ENCODE measurements around the gene FPR2. TPM values are rescaled to one million over a fixed set of nuclear protein-coding genes. Genes with fewer than 3 reads are reported as not detected.
"Not testable (repeated sequence)": the region's sequence is repeated elsewhere in the genome, so short reads cannot be mapped to it uniquely, and the experiment has no call there.

FPR2 gene
- total RNA-seq, 1 experiment from 2014 or later, result not detected

DNA sequence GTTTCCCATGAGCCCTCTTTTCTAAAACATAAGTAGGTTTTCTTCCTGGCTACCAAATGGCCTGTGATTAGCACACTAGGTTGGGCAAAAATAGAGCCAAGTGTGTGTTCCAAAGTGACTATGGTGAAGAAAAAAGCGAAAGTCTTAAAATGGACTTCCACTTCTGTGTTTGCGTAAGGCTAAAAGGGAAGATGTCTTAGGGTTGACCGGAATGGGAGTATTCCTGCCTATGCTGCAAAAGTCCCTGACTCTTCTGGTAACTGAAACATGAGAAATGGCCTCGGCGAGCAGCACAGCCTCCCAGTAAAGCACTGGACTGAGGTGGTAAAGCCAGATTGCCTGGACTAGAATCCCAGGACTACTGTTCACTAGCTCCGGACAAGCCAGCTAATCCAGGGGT, 6.9 kb upstream of the FPR2 start:
- no peaks in the 10 kb centered on the region for H3K36me3 ChIP-seq (replicated peaks; ENCODE audit: control insufficient read depth, insufficient read depth, low read length)
- H3K4me3 ChIP-seq (ENCODE audit: insufficient read depth, low read depth, low read length), result no peak overlapping the region
- no peaks in the 10 kb centered on the region for H3K27me3 ChIP-seq (ENCODE audit: control insufficient read depth, insufficient read depth, low read length)
- no peak for DNase-seq

- no peak for DNase-seq
- Histone ChIP-seq H3K27me3 (ENCODE audit: control insufficient read depth, insufficient read depth, low read length) (no peaks in the 10 kb centered on the region), H3K36me3 (replicated peaks; ENCODE audit: control insufficient read depth, insufficient read depth, low read length) (no peaks in the 10 kb centered on the region), H3K4me3 (ENCODE audit: insufficient read depth, low read depth, low read length) (no peak overlapping the region)
Measured at GRCh38 chr19:51754770-51755169, 6.2 kb upstream of the FPR2 start.

GRCh38 chr19:51755571-51755970, 5.4 kb upstream of the FPR2 start:
- H3K4me3 ChIP-seq (ENCODE audit: insufficient read depth, low read depth, low read length), result no peak overlapping the region
- no peaks in the 10 kb centered on the region for H3K27me3 ChIP-seq (ENCODE audit: control insufficient read depth, insufficient read depth, low read length)
- no peaks in the 10 kb centered on the region for H3K36me3 ChIP-seq (replicated peaks; ENCODE audit: control insufficient read depth, insufficient read depth, low read length)
- DNase-seq, result no peak

GRCh38 chr19:51761696-51762095, 716 bp downstream of the FPR2 start:
- Histone ChIP-seq H3K36me3 (replicated peaks; ENCODE audit: control insufficient read depth, insufficient read depth, low read length) (no peaks in the 10 kb centered on the region), H3K27me3 (ENCODE audit: control insufficient read depth, insufficient read depth, low read length) (no peaks in the 10 kb centered on the region), H3K4me3 (ENCODE audit: insufficient read depth, low read depth, low read length) (no peak overlapping the region)
- DNase-seq, result no peak

DNA sequence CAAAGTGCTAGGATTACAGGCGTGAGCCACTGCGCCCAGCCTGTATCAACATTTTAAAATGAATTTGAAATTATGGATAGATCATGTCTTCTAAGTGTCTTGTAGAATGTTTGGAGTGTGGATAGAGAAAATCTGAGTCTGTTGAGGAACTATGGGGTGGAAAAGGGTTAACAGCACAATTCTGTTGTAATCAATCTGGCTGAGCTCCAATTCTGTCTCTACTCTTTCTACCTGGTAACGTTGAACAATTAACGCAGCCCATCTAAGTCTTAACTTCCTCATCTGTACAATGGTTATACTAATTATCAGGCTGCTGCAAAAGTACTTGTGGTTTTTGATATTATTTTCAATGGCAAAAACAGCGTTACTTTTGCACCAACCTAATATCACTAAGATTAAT, 4.1 kb downstream of the FPR2 start:
- no peaks in the 10 kb centered on the region for H3K36me3 ChIP-seq (replicated peaks; ENCODE audit: control insufficient read depth, insufficient read depth, low read length)
- H3K27me3 ChIP-seq (ENCODE audit: control insufficient read depth, insufficient read depth, low read length), result no peaks in the 10 kb centered on the region
- H3K4me3 ChIP-seq (ENCODE audit: insufficient read depth, low read depth, low read length), result no peak overlapping the region
- no peak for DNase-seq

- H3K27me3 ChIP-seq (ENCODE audit: control insufficient read depth, insufficient read depth, low read length), result no peaks in the 10 kb centered on the region
- no peak overlapping the region for H3K4me3 ChIP-seq (ENCODE audit: insufficient read depth, low read depth, low read length)
- H3K36me3 ChIP-seq (replicated peaks; ENCODE audit: control insufficient read depth, insufficient read depth, low read length), result no peaks in the 10 kb centered on the region
Measured at GRCh38 chr19:51766461-51766860, 5.5 kb downstream of the FPR2 start.

DNA sequence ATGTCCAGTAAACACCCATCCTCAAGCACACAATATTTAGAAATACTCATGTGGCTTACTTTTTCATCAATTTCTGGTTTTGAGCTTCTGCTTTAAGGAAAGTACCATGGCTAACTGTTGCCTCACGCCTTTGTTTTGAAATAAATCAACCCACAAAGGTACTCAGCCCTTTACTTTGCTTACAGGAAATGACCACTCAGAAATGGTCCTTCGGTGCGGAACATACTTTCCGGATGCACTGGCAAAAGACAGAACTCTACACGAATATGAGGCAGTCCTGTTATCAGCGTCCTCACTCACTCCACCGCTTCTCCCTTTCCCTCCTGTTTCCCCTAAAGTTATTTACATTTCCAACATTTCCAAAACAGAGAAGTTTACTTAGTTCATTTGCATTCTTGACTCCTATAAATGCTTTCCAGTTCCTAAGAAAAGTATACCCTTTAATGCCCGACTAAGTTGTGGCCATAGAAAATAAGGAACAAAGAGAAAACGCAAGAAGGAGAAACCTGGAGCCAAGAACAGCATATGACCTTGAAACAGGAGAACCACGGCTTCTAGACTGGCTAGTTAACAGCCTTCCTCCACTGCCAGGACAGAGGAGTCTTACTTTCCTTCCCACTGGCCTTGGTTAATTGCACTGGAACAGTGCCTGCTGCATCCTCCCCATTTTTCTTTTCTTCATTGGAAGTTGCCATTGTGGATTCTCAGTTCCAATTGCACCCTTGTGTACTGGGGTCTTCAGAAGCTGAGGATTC, 10.6 kb downstream of the FPR2 start:
- H3K27me3 ChIP-seq (ENCODE audit: control insufficient read depth, insufficient read depth, low read length), result no peaks in the 10 kb centered on the region
- no peaks in the 10 kb centered on the region for H3K36me3 ChIP-seq (replicated peaks; ENCODE audit: control insufficient read depth, insufficient read depth, low read length)
- no peak overlapping the region for H3K4me3 ChIP-seq (ENCODE audit: insufficient read depth, low read depth, low read length)
- DNase-seq, result no peak

More at GRCh38 chr19:51766461-51766860, 5.5 kb downstream of the FPR2 start:
- DNase-seq, result no peak

GRCh38 chr19:51772977-51773376, 12.0 kb downstream of the FPR2 start:
- DNase-seq, result no peak
- Histone ChIP-seq H3K4me3 (ENCODE audit: insufficient read depth, low read depth, low read length) (no peak overlapping the region), H3K36me3 (replicated peaks; ENCODE audit: control insufficient read depth, insufficient read depth, low read length) (no peaks in the 10 kb centered on the region), H3K27me3 (ENCODE audit: control insufficient read depth, insufficient read depth, low read length) (no peaks in the 10 kb centered on the region)

DNA sequence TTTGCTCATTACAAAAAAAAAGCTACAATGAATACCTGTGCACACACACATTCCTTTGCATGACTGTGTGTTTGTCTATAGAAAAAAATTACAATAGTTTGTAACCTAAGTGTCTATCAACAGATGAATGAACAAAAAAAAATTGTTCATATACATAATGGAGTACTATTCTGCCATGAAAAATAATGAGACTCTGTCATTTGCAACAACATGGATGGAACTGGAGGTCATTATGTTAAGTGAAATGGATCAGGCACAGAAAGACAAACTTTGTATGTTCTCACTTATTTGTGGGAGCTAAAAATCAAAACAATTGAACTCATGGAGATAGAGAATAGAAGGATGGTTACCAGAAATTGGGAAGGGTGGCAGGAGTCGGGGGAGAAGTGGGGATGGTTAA, 15.6 kb downstream of the FPR2 start:
- H3K36me3 ChIP-seq (replicated peaks; ENCODE audit: control insufficient read depth, insufficient read depth, low read length); H3K4me3 ChIP-seq (ENCODE audit: insufficient read depth, low read depth, low read length); DNase-seq; H3K27me3 ChIP-seq (ENCODE audit: control insufficient read depth, insufficient read depth, low read length): not testable (repeated sequence)

DNA sequence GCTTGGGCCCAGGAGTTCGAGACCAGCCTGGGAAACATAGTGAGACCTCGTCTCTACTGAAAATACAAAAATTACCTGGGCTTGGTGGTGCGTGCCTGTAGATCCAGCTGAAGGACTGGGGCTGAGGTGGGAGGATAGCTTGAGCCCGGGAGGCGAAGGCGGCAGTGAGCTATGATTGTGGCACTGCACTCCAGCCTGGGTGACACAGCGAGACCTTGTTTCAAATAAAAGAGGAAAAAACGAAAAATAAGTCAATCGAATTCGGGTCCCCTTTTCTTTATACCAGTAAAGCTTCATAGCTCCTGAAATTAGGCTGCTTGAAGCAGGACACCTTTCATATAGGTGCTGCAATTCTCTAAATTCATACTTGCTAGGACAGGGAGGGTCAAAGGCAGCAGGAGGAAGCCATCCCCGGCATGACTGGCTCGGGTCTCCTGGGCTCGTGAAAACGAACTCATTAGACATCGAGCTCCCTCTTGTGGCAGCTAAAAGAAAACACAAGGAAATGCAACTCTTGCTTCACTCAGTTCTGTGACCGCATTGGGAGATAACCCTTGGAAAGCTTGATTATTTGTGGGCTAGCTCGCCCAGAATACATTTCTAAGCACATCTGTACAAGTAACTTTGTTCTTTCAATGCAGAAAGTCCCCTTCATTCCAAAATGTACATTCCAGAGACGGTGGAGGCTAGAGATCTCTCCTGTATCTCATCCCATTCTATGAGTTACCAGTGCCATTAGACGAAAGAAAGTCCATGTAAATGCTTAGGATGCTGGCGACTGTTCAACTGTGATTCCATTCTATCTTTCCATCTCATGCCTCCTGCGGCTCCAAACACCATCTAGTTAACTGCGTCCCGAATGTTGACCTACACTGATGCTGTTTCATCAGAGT, 16.8 kb downstream of the FPR2 start:
- peak; percentile 75 for DNase-seq
- H3K4me3 ChIP-seq (ENCODE audit: insufficient read depth, low read depth, low read length), result no peak overlapping the region
- H3K27me3 ChIP-seq (ENCODE audit: control insufficient read depth, insufficient read depth, low read length), result no peaks in the 10 kb centered on the region
- no peaks in the 10 kb centered on the region for H3K36me3 ChIP-seq (replicated peaks; ENCODE audit: control insufficient read depth, insufficient read depth, low read length)

GRCh38 chr19:51779181-51779580, 18.2 kb downstream of the FPR2 start:
- H3K4me3 ChIP-seq (ENCODE audit: insufficient read depth, low read depth, low read length), result no peak overlapping the region
- H3K36me3 ChIP-seq (replicated peaks; ENCODE audit: control insufficient read depth, insufficient read depth, low read length), result no peaks in the 10 kb centered on the region
- DNase-seq, result no peak
- no peaks in the 10 kb centered on the region for H3K27me3 ChIP-seq (ENCODE audit: control insufficient read depth, insufficient read depth, low read length)

DNA sequence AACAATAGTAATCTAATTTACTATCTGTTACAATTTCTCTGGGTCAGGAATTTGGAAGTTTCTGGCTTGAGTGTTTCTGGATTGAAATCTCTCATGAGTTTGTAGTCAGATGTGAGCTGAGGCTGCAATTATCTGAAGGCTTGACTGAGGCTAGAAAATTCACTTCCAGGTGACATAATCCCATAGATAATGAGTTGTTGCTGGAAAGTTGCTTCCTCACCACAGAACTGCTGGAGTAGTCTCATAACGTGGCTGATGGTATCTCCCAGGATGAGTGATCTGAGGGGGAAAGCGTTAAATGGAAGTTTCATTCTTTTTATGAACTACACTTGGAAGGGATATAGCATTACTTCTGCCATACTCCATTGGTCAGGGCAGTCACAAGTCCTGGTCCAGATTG, 18.7 kb downstream of the FPR2 start:
- no peak for DNase-seq
- Histone ChIP-seq H3K27me3 (ENCODE audit: control insufficient read depth, insufficient read depth, low read length) (no peaks in the 10 kb centered on the region), H3K4me3 (ENCODE audit: insufficient read depth, low read depth, low read length) (no peak overlapping the region), H3K36me3 (replicated peaks; ENCODE audit: control insufficient read depth, insufficient read depth, low read length) (no peaks in the 10 kb centered on the region)

GRCh38 chr19:51780270-51780669, 19.3 kb downstream of the FPR2 start:
- Histone ChIP-seq H3K4me3 (ENCODE audit: insufficient read depth, low read depth, low read length) (no peak overlapping the region), H3K27me3 (ENCODE audit: control insufficient read depth, insufficient read depth, low read length) (no peaks in the 10 kb centered on the region), H3K36me3 (replicated peaks; ENCODE audit: control insufficient read depth, insufficient read depth, low read length) (no peaks in the 10 kb centered on the region)
- no peak for DNase-seq

GRCh38 chr19:51781999-51782398, 21.0 kb downstream of the FPR2 start:
- H3K27me3 ChIP-seq (ENCODE audit: control insufficient read depth, insufficient read depth, low read length), result no peaks in the 10 kb centered on the region
- DNase-seq, result no peak
- no peak overlapping the region for H3K4me3 ChIP-seq (ENCODE audit: insufficient read depth, low read depth, low read length)
- H3K36me3 ChIP-seq (replicated peaks; ENCODE audit: control insufficient read depth, insufficient read depth, low read length), result no peaks in the 10 kb centered on the region

DNA sequence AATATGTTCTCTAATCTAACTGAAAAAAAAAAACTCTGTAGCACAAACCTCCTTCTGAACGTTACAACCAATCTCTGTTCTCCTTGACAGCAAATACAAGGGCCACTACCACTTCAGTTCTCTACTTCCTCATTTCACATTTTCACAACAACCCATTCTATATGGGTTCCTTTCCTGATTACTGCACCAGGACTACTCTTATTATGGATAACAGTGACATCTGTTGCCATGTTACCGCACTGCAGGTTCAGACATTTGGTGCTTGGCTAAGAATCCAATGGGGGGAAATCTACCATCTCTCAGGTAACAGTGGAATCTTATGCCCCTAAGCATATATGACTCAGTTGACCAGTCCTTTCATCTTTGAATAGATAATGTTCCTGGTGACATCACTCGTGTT, 22.4 kb downstream of the FPR2 start:
- no peak for DNase-seq

More for the DNA sequence above, 22.4 kb downstream of the FPR2 start:
- Histone ChIP-seq H3K36me3 (replicated peaks; ENCODE audit: control insufficient read depth, insufficient read depth, low read length) (no peaks in the 10 kb centered on the region), H3K27me3 (ENCODE audit: control insufficient read depth, insufficient read depth, low read length) (no peaks in the 10 kb centered on the region), H3K4me3 (ENCODE audit: insufficient read depth, low read depth, low read length) (no peak overlapping the region)
